ACC112 (cell line): ENCODE data around the gene SPATA31A5.
"Not testable (repeated sequence)": the region's sequence is repeated elsewhere in the genome, so short reads cannot be mapped to it uniquely, and the experiment has no call there.

Experiments used
- H2AFZ ChIP-seq: fragments of 200-600 bp; sonication (generic); one replicate; pipeline ENCODE4 v1.6.0; 2017; ENCODE audit warnings: antibody characterized with exemption, low read length; ENCODE audit not compliant: unreplicated experiment
- H3K27ac ChIP-seq: fragments of 200-600 bp; sonication (generic); 2 replicates; pipeline ENCODE4 v1.5.1; 2014; ENCODE audit warnings: low read depth, mild to moderate bottlenecking, antibody characterized with exemption, low read length, moderate library complexity
- H3K27me3 ChIP-seq: fragments of 200-600 bp; sonication (generic); 2 replicates; pipeline ENCODE4 v1.6.1; 2014; ENCODE audit warnings: mild to moderate bottlenecking, antibody characterized with exemption, low read length, moderate library complexity, mixed read lengths; ENCODE audit not compliant: insufficient read depth
- H3K36me3 ChIP-seq: fragments of 200-600 bp; sonication (generic); 2 replicates; pipeline ENCODE4 v1.6.1; 2016; ENCODE audit warnings: mild to moderate bottlenecking, antibody characterized with exemption, low read length, moderate library complexity, mixed read lengths; ENCODE audit not compliant: insufficient read depth
- H3K4me1 ChIP-seq: fragments of 200-600 bp; sonication (generic); one replicate; pipeline ENCODE4 v1.6.1; 2016; ENCODE audit warnings: low read length, mixed read lengths; ENCODE audit not compliant: insufficient read depth, unreplicated experiment, control insufficient read depth
- H3K4me3 ChIP-seq: fragments of 200-600 bp; sonication (generic); 2 replicates; pipeline ENCODE4 v1.5.1; 2014; ENCODE audit warnings: mild to moderate bottlenecking, low read depth, low read length
- H3K79me2 ChIP-seq: fragments of 200-600 bp; sonication (generic); one replicate; pipeline ENCODE4 v1.6.0; 2016; ENCODE audit warnings: low read length; ENCODE audit not compliant: control insufficient read depth, unreplicated experiment, insufficient read depth

SPATA31A5 gene

DNA sequence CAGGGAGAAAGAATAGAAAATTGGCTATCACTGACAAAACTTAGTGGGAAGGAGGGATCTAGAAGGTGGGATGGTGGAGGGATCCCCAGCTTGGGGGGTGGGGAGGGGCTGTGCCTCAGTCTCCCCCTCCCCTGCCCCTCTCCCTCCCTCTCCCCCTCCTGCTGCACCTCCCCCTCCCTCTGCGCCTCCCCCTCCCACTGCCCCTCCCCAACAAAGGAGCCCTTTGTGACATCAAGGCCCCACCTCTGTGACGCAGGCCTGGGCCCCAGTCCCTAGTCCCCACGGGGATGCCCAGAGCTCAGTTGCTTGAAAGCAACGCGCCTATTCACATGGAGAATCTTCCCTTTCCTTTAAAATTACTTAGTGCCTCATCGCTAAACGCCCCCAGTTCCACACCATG lies at the start of gene SPATA31A5:
TSS of gene SPATA31A5 (plus strand) at position 301 of the 400 bp plus-strand sequence. CDS start at position 330, 29 bp downstream.
- H3K36me3 ChIP-seq, H2AFZ ChIP-seq, H3K4me3 ChIP-seq, H3K27ac ChIP-seq, H3K27me3 ChIP-seq, H3K79me2 ChIP-seq, H3K4me1 ChIP-seq: not testable (repeated sequence)

DNA sequence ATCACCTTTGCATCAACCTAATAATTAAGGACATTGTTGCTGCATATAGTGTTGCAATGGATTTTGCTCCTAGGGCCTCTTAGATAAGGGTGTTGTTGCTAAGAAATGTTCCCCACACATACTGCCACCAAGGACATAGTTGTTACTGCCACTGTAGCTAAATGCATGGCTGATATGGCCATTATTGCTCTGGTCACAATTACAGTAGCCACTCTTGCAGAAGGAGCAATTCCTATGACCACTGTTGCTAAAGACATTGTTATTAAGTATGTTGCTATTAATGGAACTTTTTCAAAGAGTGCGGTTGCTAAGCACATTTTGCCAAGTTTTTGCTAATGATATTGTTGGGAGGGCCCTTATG lies 48.8 kb downstream of the SPATA31A5 start:
- H3K4me1 ChIP-seq, result not testable (repeated sequence)

DNA sequence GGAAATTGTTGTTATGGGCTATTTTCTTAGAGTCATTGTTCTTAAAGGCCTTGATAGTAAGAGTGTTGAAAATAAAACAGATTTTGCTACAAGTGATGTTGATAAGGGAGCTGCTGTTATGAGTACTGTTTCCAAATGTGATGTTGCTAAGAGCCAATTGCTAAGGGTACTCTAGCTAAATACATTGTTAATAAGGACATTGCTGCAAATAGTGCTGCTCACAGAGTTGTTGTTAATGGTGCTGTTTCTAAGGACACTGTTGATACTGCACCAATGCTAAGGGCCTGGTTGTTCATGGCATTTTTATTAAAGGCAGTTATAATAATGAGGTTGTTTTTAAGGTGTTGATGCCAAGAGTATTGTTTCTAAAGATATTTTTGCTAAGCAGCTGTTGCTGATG lies 52.2 kb downstream of the SPATA31A5 start:
- H3K36me3 ChIP-seq, H3K4me3 ChIP-seq, H2AFZ ChIP-seq, H3K4me1 ChIP-seq, H3K27ac ChIP-seq, H3K27me3 ChIP-seq, H3K79me2 ChIP-seq: not testable (repeated sequence)

More for the DNA sequence above, 48.8 kb downstream of the SPATA31A5 start:
- not testable (repeated sequence) for H3K27ac ChIP-seq, H3K27me3 ChIP-seq, H3K79me2 ChIP-seq, H3K36me3 ChIP-seq, H2AFZ ChIP-seq, H3K4me3 ChIP-seq
